HG03575 (cell line): ENCODE measurements around the gene LRCH2.
"Not testable (repeated sequence)": the region's sequence is repeated elsewhere in the genome, so short reads cannot be mapped to it uniquely, and the experiment has no call there.

Experiments
- ATAC-seq: cut with Tn5 transposase; IDR thresholded peaks from one replicate; pipeline ENCODE4 v1.9.1; 2021; ENCODE audit not compliant: unreplicated experiment, insufficient number of reproducible peaks, low FRiP score; ENCODE audit errors: extremely low read depth

LRCH2 gene

DNA sequence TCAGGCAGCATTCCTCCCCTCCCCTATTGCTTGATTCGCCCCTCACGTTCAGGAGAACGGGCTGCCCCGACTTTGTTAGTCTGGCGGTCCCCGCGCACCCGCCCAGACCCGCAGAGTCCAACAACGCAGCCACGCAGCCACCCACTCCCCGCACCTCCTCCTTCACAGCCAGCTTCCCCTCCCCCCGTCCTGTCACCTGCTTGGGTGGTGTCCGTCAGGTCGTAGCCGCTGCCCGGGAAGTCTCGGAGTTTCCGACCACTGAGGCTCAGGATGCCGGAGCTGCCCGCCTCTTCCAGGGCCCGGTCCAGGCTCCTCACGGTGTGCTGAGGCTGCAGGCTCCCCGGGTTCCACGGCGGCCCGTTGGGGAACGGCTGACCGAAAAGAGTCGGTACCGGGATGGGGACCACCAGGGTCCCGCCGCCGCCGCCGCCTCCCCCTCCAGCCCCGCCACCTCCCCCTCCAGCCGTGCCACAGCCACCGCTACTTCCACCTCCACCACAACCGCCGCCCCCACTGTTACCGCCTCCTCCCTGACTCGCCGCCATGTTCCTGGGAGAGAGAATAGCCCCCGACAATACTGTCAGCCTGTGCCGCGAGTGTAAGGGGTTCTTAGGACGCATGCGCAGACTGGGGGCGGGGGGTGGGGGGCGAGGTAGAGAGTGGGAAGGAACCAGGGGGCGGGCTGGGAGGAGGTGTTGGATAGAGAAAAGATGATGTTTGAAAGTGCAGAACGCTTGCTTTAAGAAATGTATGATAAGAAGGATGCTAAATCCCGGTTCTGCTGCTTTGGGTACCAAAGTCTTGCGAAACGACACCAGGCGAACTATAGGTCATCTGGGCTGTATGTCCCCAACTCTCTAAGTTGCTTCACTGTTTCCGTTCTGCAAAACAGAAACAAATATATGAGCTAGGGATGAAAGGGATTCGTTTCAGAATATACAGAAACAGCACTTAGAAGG lies at the start of gene LRCH2:
LRCH2 (minus strand) TSS at position 600 of the 959 bp plus-strand sequence; CDS start at position 545, 55 bp downstream.
- ATAC-seq: no peak

DNA sequence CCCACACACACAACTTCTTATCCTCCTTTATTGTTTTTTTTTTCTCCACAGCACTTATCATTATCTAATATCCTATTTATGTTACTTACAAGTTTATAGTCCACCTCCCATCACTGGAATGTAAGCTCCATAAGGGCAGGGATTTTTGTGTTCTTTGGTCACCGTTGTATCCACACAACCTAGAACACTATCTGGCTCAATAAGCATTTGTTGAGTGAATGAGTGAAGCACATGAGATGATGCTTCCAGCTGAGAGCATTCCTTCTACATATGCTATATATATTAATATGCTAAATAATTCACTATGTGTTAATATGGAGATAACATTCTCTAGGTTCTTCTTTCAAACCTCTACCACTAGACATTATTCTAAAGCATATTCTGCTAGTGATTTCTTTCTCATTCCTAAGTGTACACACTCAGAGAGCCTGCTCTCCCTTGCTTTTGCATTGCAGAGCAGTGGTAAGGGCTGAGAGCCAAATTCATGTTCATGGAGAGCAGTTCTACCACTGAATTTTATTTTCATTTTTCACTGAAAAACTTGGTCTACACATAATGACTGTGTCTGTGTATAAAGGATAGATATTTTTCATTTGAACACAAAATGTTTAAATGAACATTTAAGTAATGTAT lies 35.3 kb upstream of the LRCH2 start:
- ATAC-seq: no peak

GRCh38 chrX:115268421-115268820 lies 34.5 kb upstream of the LRCH2 start:
- no peak for ATAC-seq

GRCh38 chrX:115266300-115266699 lies 32.4 kb upstream of the LRCH2 start:
- no peak for ATAC-seq

DNA sequence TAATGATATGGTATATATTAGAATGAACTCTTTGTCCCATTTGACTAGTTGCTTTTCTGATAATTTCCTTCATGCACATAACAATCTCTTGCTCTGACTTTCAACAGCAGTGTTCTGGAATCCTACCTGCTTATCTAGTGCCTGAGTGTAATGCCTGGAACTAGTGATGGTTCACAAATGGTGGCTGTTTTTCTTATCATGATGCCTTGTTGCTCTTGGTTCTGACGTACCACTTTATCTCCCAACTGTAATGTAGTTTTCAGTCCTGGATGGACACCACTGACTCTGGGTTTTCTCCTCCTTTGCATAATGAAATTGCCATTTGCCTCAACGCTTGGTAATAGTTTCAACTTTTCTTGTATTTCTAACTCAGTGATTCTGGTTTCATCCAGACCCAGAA lies 30.1 kb upstream of the LRCH2 start:
- no peak for ATAC-seq

GRCh38 chrX:115261148-115261547 lies 27.3 kb upstream of the LRCH2 start:
- no peak for ATAC-seq

DNA sequence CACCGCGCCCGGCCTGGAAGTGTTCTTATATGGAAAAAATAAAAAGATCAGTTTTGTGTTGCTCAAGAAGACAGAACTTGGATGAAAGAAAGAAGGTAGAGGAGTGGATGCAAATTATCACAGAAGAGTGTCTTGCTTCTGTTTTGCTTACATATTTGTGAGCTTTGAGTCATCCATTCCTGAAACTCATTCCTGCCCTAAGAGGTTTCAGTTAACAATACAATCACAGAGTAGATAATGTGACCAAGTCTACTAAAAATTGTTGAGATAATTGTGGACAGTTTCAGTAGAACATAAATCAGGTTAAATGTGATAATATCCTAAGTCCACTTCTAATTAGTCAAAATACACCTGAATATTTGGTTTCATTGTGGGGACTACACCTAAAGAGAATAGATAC lies 26.4 kb upstream of the LRCH2 start:
- ATAC-seq: no peak

- ATAC-seq: no peak
Observed at GRCh38 chrX:115259238-115259875, 25.5 kb upstream of the LRCH2 start.

GRCh38 chrX:115257711-115258110 lies 23.8 kb upstream of the LRCH2 start:
- no peak for ATAC-seq

DNA sequence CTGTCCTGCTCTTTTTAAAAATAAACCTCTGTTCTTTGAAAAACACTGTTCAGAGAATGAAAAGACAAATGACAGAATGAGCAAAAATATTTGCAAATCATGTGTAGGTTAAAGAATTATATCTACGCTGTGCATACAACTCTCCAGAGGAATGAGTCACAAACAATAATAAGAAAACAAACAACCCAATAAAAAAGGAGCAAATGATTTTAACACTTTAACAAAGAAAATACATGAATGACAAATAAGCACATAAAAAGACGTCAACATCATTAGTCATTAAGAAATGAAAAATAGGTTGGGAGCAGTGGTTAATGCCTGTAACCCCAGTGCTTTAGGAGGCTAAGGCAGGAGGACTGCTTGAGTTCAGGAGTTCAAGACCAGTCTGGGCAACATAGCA lies 21.1 kb upstream of the LRCH2 start:
- no peak for ATAC-seq

GRCh38 chrX:115251458-115252233 lies 17.8 kb upstream of the LRCH2 start:
- ATAC-seq: no peak

GRCh38 chrX:115237056-115237455 lies 3.2 kb upstream of the LRCH2 start:
- ATAC-seq: no peak

- no peak for ATAC-seq
Observed at GRCh38 chrX:115236560-115236959, 2.7 kb upstream of the LRCH2 start.

DNA sequence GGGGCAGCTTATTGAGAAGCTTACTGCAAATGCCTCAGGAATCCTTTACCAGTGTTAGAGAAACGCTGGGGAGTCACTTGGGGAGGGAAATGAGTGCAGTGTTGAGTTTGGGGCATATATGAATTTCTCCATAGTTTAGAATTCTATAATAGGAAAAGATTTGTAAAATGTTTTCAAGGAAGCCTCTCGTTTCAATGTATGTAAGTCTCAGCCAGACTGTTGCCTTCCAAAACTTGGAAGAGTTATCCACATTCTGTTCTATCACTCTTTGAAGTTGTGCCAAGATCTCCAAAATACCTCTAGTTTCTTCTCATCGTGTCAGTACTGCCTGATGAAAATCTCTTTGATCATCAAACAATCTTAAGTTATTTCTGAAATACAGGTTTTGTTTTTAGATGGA lies 565 bp upstream of the LRCH2 start:
- ATAC-seq: no peak

- no peak for ATAC-seq
Observed at GRCh38 chrX:115232933-115233496, 881 bp downstream of the LRCH2 start.

DNA sequence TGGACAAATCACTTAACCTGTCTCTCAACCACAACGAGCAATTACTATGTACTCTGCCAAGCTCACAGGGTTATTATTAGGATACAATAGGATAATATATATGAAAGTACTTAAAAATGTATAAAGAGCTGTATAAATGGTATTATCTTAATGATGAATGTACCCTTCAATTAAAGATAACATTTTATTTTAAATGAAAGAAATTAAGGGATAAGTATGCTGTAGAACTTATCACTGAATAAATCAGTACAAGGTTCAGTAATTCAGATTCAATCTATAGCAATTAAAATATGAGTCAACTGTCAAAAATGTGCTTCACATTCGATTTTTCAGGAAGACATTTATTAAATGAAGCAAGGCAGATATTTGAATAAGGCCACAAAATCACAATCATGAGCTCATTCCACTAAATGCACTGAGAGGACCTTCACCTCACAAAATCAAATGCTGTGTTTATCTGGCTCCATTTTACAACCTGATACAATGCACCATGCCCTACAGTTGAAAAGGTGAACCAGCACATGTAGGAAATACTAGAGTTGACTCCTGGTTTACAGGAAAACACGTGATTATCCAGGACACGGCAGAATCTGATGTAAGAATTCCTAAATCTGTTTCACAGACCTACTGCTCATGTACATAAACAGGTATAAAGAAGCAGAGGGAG lies 4.4 kb downstream of the LRCH2 start:
- no peak for ATAC-seq

- no peak for ATAC-seq
Observed at GRCh38 chrX:115226929-115227328, 7.0 kb downstream of the LRCH2 start.

DNA sequence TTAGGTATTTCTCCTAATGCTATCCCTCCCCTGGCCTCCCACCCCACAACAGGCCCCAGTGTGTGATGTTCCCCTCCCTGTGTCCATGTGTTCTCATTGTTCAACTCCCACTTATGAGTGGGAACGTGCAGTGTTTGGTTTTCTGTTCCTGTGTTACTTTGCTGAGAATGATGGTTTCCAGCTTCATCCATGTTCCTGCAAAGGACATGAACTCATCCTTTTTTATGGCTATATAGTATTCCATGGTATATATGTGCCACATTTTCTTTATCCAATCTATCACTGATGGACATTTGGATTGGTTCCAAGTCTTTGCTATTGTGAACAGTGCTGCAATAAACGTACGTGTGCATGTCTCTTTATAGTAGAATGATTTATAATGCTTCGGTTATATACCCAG lies 16.6 kb downstream of the LRCH2 start:
- not testable (repeated sequence) for ATAC-seq
